Nephron (organoid): ENCODE results near the gene FIGNL1.

ENCODE experiments used
- H3K27ac Mint-ChIP-seq, 3 experiments: 2 replicates each; pipeline ENCODE4 v1.8.0; 2020; ENCODE audit warnings: mixed read lengths in 3 of 3, mild to moderate bottlenecking in 2 of 3, moderate library complexity in 1 of 3
- H3K27me3 Mint-ChIP-seq: 2 replicates; pipeline ENCODE4 v1.8.0; 2021; ENCODE audit warnings: low read depth, mild to moderate bottlenecking, moderate library complexity, mixed read lengths
- H3K36me3 Mint-ChIP-seq: 2 replicates; pipeline ENCODE4 v1.8.0; 2020; ENCODE audit warnings: low read depth, mixed read lengths
- H3K4me1 Mint-ChIP-seq: 2 replicates; pipeline ENCODE4 v1.8.0; 2020; ENCODE audit warnings: mixed read lengths
- H3K4me3 Mint-ChIP-seq, 3 experiments: 2 replicates each; pipeline ENCODE4 v1.8.0; 2020; ENCODE audit warnings: mild to moderate bottlenecking in 3 of 3, mixed read lengths in 3 of 3, moderate library complexity in 2 of 3
- H3K9me3 Mint-ChIP-seq: 2 replicates; pipeline ENCODE4 v1.8.0; 2020; ENCODE audit warnings: mixed read lengths
- TF ChIP-seq, protein P1 (sequence below), 3 experiments: fragments of 200-600 bp; sonication (generic); IDR thresholded peaks; one replicate each; pipeline ENCODE4 v1.5.0; 2021; ENCODE audit warnings: antibody characterized with exemption in 3 of 3; ENCODE audit not compliant: unreplicated experiment in 3 of 3

Gene FIGNL1

DNA sequence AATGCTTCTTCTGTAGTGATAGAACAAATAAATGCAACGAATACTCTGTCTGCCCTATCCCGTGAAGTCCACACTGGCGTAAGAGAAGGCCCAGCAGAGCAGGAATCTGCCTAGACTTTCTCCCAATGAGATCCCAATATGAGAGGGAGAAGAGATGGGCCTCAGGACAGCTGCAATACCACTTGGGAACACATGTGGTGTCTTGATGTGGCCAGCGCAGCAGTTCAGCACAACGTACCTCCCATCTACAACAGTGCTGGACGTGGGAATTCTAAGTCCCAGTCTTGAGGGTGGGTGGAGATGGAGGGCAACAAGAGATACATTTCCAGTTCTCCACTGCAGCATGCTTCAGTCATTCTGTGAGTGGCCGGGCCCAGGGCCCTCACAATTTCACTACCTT, 45.8 kb downstream of the FIGNL1 start:
- Mint-ChIP-seq H3K9me3 (no peaks in the 10 kb centered on the region), H3K27me3 (peaks cover 13% of the 10 kb centered on the region), H3K36me3 (no peaks in the 10 kb centered on the region), H3K27ac (no peak overlapping the region), H3K4me3 (no peak overlapping the region), H3K4me1 (no peaks in the 10 kb centered on the region)
- TF ChIP-seq, protein P1, sequence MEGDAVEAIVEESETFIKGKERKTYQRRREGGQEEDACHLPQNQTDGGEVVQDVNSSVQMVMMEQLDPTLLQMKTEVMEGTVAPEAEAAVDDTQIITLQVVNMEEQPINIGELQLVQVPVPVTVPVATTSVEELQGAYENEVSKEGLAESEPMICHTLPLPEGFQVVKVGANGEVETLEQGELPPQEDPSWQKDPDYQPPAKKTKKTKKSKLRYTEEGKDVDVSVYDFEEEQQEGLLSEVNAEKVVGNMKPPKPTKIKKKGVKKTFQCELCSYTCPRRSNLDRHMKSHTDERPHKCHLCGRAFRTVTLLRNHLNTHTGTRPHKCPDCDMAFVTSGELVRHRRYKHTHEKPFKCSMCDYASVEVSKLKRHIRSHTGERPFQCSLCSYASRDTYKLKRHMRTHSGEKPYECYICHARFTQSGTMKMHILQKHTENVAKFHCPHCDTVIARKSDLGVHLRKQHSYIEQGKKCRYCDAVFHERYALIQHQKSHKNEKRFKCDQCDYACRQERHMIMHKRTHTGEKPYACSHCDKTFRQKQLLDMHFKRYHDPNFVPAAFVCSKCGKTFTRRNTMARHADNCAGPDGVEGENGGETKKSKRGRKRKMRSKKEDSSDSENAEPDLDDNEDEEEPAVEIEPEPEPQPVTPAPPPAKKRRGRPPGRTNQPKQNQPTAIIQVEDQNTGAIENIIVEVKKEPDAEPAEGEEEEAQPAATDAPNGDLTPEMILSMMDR (IDR thresholded peaks at IDR 0.05; ENCODE audit: unreplicated experiment in 3 of 3): no peak

DNA sequence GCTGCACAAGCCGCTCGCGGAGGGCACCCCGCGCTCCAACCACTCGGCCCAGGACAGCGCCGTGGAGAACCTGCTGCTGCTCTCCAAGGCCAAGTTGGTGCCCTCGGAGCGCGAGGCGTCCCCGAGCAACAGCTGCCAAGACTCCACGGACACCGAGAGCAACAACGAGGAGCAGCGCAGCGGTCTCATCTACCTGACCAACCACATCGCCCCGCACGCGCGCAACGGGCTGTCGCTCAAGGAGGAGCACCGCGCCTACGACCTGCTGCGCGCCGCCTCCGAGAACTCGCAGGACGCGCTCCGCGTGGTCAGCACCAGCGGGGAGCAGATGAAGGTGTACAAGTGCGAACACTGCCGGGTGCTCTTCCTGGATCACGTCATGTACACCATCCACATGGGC, 50.0 kb downstream of the FIGNL1 start:
- no peaks in the 10 kb centered on the region for H3K36me3 Mint-ChIP-seq
- H3K4me3 Mint-ChIP-seq: no peak overlapping the region
- no peaks in the 10 kb centered on the region for H3K9me3 Mint-ChIP-seq
- H3K4me1 Mint-ChIP-seq: no peaks in the 10 kb centered on the region
- peaks cover 9% of the 10 kb centered on the region for H3K27me3 Mint-ChIP-seq
- TF ChIP-seq, protein P1 (IDR thresholded peaks at IDR 0.05; ENCODE audit: unreplicated experiment in 3 of 3): no peak
- H3K27ac Mint-ChIP-seq: no peak overlapping the region

DNA sequence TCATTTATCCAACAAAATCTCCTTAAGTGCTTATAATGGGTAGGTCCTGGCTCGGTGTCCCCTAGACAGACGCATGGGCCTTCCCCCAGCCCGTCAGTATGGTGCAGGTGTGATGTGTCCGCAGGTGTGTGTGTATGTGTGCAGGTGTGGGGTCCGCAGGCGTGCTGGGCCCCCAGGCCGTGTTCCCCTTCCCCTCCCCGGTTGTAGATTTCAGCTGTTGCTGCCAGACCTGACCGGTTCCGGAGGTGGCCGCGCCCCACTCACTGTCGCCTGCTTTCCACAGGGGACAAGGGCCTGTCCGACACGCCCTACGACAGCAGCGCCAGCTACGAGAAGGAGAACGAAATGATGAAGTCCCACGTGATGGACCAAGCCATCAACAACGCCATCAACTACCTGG, 50.5 kb downstream of the FIGNL1 start:
- no peaks in the 10 kb centered on the region for H3K9me3 Mint-ChIP-seq
- no peak overlapping the region for H3K4me3 Mint-ChIP-seq
- no peaks in the 10 kb centered on the region for H3K36me3 Mint-ChIP-seq
- no peak overlapping the region for H3K27ac Mint-ChIP-seq
- peaks cover 9% of the 10 kb centered on the region for H3K27me3 Mint-ChIP-seq
- no peaks in the 10 kb centered on the region for H3K4me1 Mint-ChIP-seq
- TF ChIP-seq, protein P1 (IDR thresholded peaks at IDR 0.05; ENCODE audit: unreplicated experiment in 3 of 3): no peak

DNA sequence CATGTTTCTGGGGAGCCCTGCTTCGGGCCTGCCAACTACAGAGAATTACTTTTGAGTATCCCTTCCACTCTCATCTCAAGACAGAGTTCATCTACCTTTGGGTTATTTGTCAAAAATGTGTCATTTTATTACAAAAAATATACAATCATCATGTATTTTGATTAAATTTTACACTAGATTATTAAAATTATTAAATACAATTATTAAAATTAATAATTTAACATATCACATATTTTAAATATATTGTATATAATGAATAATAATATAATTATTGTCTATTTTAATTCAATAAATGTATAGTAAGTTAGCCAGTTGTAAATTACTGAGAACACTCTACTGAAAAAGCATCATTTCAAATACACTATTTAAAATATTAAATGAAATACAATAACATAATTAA, 50.9 kb downstream of the FIGNL1 start:
- Mint-ChIP-seq H3K4me3 (no peak overlapping the region), H3K27ac (no peak overlapping the region), H3K27me3 (peaks cover 9% of the 10 kb centered on the region), H3K4me1 (no peaks in the 10 kb centered on the region), H3K36me3 (no peaks in the 10 kb centered on the region), H3K9me3 (no peaks in the 10 kb centered on the region)
- TF ChIP-seq, protein P1 (IDR thresholded peaks at IDR 0.05; ENCODE audit: unreplicated experiment in 3 of 3): no peak

DNA sequence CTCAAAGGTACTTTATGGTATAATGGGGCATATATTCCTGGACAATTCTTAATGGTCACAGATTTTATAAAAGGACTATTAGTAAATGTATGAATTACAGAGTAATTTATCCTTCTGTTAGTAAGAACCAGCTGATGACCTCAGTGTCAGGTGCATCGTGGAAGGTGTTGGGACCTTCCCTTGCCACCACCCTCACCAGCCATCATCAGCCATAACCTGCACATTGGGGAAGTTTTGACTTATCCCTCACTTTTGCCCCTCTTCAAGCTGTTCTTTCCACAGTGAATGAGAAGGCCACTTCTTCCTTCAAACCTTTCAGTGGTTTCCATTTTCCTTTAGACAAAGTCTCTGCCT, 52.2 kb downstream of the FIGNL1 start:
- Mint-ChIP-seq H3K9me3 (no peaks in the 10 kb centered on the region), H3K27ac (no peak overlapping the region)
- TF ChIP-seq, protein P1 (IDR thresholded peaks at IDR 0.05; ENCODE audit: unreplicated experiment in 3 of 3): no peak

DNA sequence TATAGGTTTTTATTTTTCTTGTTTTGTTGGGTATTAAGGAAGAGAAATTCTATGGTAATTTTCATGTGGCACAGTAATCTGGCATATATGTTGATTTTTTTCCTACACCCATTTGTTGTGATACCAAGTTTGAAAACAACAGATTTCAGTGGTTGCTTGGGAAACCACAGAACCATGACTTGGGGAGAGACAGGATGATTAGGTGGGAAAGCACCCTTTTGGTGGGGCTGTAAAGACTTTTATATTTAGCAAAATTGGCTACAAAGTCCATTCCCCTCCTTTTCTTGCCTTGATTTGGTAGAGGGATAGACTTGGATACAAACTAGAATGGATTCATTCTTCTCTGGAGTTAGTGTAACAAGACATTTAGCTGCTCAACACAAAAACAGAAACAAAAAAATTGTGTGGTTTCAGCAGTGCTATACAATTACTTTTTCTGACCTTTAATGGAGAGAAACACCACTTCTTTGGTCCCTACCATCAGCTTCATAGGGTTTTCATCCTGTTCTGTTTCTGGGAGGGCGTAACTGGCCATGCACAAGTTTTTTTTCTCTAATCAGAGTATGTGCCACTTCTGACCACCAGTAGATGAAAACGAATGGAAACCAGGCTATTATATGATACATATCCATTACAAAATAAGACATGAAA, 52.7 kb downstream of the FIGNL1 start:
- H3K9me3 Mint-ChIP-seq: no peaks in the 10 kb centered on the region
- H3K4me1 Mint-ChIP-seq: no peaks in the 10 kb centered on the region
- H3K27ac Mint-ChIP-seq: no peak overlapping the region
- peaks cover 9% of the 10 kb centered on the region for H3K27me3 Mint-ChIP-seq
- TF ChIP-seq, protein P1 (IDR thresholded peaks at IDR 0.05; ENCODE audit: unreplicated experiment in 3 of 3): no peak
- H3K36me3 Mint-ChIP-seq: no peaks in the 10 kb centered on the region
- H3K4me3 Mint-ChIP-seq: no peak overlapping the region

More for the DNA sequence above, 52.2 kb downstream of the FIGNL1 start:
- no peak overlapping the region for H3K4me3 Mint-ChIP-seq
- H3K36me3 Mint-ChIP-seq: no peaks in the 10 kb centered on the region
- peaks cover 9% of the 10 kb centered on the region for H3K27me3 Mint-ChIP-seq
- H3K4me1 Mint-ChIP-seq: no peaks in the 10 kb centered on the region
